K562 (cell line): Measurements from ENCODE around the gene IFFO2. TPM values are rescaled to one million over a fixed set of nuclear protein-coding genes. Genes with fewer than 3 reads are reported as not detected.

ENCODE experiments used
- CHD7 ChIP-seq: fragments of 200-600 bp; sonication (generic); IDR thresholded peaks from one replicate; pipeline ENCODE4 v1.6.1; 2012; ENCODE audit warnings: mild to moderate bottlenecking, low read depth, low read length, inconsistent platforms
- MGA ChIP-seq: fragments of 450-650 bp; IDR thresholded peaks from 2 replicates; pipeline ENCODE4 v1.6.1; 2016; ENCODE audit warnings: mild to moderate bottlenecking, moderate library complexity
- RBFOX2 ChIP-seq: fragments of 200-400 bp; formaldehyde crosslinking; IDR thresholded peaks from 2 replicates; pipeline ENCODE4 v1.6.1; 2017; ENCODE audit warnings: low read depth, mild to moderate bottlenecking, low read length, moderate library complexity
- ZNF217 ChIP-seq: sonication (generic); formaldehyde crosslinking; IDR thresholded peaks from 2 replicates; pipeline ENCODE4 v1.8.0; 2022; ENCODE audit warnings: mild to moderate bottlenecking, missing genetic modification reagents
- polyA plus RNA-seq, 8 experiments: library from polyadenylated mRNA; depleted of rRNA in 4 of 8; stranded (reverse) in 5 of 8; unstranded in 3 of 8; fragments of >200 nt; fragmentation: Nextera tagmentation in 2 of 8; fragmentation: Illumina TruSeq in 1 of 8; extraction: Ambion mirVana in 2 of 8; extraction: Trizol in 1 of 8; gene quantifications; 2 replicates each; pipeline versions ENCODE4 v1.2.1 to v1.2.3, GENCODE V29; 2011 to 2014; ENCODE audit warnings: inconsistent platforms in 1 of 8, missing spikeins in 1 of 8
- total RNA-seq, 7 experiments: library from RNA; depleted of rRNA in 6 of 7; stranded (reverse); fragments of >200 nt in 6 of 7; fragmentation: Illumina TruSeq in 2 of 7; extraction: Trizol in 2 of 7; gene quantifications; 2 replicates each; pipeline versions ENCODE4 v1.2.1 to v1.2.3, GENCODE V29; 2011 to 2021; ENCODE audit warnings: low replicate concordance in 1 of 7

Gene IFFO2
- total and polyA plus RNA-seq, 9 of the 15 experiments (the other 6 are each of a cell fraction or from before 2014, with no cell fraction given) = 0.15 to 1.0 (median 0.44) TPM; not detected in 2

- peak; percentile 44 for TF ChIP-seq MGA
- peak; percentile 51 for TF ChIP-seq RBFOX2
- TF ChIP-seq ZNF217 = no peak
- TF ChIP-seq CHD7 = no peak
These were observed 102.0 kb downstream of the IFFO2 start (continued) for GRCh38 chr1:18854331-18855025.
